HG03280 (cell line): ENCODE data around the gene PEX5L.
"Not testable (repeated sequence)": the region's sequence is repeated elsewhere in the genome, so short reads cannot be mapped to it uniquely, and the experiment has no call there.

ENCODE experiments used
- ATAC-seq: cut with Tn5 transposase; IDR thresholded peaks from one replicate; pipeline ENCODE4 v1.9.1; 2021; ENCODE audit warnings: mild to moderate bottlenecking, moderate library complexity; ENCODE audit not compliant: unreplicated experiment

Gene PEX5L, protein sequence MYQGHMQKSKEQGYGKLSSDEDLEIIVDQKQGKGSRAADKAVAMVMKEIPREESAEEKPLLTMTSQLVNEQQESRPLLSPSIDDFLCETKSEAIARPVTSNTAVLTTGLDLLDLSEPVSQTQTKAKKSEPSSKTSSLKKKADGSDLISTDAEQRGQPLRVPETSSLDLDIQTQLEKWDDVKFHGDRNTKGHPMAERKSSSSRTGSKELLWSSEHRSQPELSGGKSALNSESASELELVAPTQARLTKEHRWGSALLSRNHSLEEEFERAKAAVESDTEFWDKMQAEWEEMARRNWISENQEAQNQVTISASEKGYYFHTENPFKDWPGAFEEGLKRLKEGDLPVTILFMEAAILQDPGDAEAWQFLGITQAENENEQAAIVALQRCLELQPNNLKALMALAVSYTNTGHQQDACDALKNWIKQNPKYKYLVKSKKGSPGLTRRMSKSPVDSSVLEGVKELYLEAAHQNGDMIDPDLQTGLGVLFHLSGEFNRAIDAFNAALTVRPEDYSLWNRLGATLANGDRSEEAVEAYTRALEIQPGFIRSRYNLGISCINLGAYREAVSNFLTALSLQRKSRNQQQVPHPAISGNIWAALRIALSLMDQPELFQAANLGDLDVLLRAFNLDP

DNA sequence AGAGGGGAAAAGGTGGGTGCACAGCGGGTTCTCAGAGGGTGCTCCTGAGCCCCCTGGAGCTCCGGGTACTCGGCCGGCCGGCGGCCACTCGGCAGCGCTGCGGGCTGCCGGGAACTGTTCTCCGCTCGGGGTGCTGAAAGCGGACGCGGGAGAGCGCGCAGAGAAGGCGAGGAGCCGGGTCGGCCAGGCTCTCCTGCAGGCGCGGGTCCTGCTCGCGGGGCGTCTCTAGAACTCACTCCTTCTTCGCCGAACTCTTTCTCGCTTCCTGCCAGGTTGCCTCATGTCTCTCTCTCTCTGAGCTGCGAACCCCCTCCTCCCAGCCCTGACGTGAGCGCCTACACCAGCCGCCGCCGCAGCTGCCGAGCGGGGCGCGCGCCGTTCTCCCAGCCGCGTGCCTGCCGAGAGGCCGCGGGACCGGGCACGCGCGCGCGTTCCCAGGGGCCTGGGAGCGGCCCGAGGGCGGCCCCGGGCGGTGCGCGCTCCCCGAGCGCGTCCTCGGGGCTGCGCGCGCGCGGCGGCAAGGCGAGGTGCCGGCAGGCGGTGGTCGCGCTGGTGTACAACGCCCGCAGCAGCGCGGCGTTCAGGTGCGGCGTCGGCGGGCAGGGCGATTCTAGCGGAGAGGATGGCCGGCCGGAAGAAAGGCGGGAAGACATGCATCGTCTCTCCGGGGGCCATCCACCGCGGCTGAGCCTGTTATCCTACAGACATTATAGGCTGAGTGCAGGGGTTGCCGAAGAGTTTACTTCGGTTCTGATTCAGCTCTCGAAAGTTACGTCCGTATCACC, at the start of gene PEX5L:
PEX5L (minus strand) TSS at position 267 of the 785 bp plus-strand sequence. CDS start 338 bp downstream, outside the sequence.
- ATAC-seq = peak; percentile 56

DNA sequence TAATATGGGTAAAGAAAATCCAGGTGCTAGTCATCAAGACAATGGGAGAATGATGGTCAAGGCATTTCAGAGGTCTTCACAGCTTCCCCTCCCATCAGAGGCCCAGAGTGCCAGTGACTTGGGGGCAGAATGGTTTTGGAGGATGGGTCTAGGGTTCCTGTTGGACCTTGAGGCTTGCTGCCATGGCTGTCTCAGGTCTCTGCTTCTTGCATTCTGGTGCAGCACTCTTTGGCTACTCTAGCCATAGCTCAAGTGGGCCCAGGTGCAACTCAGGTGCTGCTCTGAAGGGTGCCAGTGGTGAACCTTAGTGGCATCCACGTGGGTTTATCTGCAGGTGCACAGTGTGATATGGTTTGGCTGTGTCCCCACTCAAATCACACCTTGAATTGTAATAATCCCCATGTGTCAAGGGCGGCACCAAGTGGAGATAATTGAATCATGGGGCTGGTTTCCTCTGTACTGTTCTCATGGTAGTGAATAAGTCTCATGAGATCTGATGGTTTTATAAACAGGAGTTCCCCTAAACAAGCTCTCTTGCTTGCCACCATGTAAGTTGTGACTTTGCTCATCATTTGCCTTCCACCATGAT, 48.5 kb upstream of the PEX5L start:
- no peak for ATAC-seq

DNA sequence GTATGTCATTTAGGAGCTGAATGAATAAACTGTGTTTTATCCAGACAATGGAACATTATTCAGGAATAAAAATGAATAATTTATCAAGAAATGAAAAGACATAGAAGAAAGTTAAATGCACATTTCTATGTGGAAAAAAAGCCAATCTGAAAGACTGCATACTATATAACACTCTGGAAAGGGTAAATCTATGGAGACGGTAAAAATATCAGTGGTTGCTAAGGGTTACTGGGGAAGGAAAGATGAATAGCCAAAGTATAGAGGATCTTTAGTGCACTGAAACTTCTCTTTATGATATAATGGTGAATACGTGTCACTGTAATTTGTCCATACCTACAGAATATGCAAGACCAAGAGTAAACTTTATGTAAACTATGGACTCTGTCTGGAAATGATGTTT, 46.0 kb upstream of the PEX5L start:
- no peak for ATAC-seq

DNA sequence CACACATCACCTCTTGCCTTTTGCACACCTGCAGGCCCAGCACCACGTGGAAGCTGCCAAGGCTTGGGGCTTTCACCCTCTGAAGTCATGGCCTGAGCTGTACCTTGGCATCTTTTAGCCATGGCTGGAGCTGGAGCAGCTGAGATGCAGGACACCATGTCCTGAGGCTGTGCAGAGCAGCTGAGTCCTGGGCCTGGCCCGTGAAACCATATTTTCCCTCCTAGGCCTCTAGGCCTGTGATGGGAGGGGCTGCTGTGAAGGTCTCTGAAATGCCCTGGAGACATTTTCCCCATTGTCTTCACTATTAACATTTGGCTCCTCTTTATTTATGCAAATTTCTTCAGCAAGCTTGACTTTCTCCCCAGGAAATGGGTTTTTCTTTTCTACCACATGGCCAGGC, 41.9 kb upstream of the PEX5L start:
- ATAC-seq = no peak

DNA sequence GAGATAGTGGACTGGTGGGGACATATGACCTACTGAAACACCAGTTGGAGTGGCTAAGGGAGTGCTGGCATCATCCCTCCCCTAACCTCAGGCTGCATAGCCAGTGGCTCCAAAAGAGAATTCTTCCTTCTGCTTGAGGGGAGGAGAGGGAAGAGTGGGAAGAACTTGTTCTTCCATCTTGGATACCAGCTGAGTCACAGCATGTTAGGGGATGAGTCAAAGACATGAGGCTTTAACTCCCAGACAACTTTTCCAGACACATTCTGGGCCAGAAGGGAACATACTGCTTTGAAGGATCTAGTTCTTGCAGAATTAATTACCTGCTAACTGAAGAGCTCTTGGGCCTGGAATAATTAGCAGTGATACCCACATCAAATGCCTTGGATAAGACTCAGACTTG, 36.8 kb upstream of the PEX5L start:
- no peak for ATAC-seq

DNA sequence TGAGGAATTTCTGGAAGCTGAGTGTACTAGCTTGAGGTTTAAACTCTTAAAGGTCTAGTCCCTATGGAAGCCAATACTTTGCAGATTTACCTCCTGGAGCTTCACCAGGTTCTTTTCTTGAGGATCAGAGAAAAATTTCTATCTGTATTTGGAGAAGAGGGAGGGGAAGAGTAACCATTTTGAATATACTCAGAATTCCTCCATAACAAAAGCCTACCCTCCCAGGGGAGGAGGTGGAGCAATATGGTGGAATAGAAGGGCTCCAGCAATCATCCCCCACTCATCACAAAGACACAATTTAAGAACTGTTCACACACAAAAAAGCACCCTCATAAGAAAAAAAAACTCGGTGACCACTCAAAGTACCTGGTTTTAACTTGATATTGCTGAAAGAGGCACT, 36.0 kb upstream of the PEX5L start:
- ATAC-seq = no peak

DNA sequence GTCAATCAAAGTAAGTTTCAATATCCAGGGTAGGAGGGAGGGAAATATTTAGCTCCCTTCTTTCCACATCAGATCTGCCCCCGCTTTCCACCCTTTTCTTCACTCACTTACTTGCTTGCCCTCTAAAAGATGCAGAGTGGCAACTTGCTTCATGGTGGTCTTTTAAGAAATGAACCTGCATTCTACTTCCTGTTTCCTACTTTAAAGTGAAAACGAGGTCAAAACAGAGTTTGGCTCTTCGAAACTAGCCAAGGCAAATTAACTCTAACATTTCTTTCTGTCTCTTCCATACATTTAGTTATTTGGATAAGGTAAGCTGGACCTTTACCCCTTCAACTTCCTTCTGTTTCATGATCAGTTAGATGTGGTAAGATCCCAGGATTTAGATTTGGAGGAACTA, 34.2 kb upstream of the PEX5L start:
- ATAC-seq = no peak

DNA sequence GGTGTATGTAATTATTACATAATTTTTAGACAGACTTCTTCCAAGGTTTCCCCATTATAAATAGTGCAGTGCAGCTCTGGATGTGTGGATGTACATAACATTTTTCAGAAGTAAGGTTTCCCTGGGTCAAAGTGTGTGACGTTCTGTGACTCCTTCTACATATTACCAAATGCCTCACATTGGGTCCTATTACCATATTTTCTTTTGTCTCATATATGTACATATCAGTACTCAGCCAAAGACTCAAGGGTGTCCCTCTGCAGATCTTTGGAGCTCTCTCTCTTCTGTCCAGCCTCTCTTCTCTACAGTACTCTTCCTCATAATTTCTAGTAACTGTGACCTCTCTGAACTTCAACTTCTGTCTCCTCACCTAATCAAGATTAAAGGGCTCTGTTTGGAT, 31.3 kb upstream of the PEX5L start:
- no peak for ATAC-seq

DNA sequence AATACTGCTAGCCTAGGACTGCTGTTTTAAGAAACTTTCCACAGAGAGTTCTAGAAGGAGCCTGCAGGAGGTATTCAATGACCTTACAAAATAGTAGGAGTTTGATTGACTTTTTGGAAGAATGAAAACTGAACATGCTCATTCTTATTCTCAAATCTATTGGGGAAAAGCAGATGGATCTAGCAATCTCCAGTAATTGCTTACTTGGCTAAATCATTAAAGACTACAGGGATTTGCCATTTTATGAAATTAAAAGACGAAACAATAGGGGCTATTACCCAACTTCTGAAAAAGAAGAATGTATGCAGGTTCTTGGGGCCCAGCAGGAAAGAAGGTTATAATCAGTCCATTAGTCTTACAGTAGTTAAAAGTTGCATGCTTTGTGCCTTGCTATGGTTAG, 29.9 kb upstream of the PEX5L start:
- no peak for ATAC-seq

DNA sequence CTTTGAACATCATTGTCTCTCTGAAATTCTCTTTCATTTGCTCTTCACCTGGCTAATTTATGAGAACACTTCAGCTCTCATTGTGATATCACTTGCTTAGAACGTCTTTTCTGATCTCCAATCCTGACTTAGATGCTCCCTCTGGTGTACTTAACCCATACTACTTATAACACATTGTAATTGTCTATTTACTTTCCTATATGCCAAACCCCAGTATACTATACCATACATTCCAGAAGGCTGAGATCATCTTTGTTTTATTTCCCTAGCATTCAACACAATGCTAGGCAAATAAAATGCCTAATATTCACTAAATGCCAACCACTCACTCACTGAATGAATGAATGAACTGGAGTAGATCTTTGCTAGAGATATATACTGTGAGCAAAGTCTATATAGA, 27.0 kb upstream of the PEX5L start:
- no peak for ATAC-seq

DNA sequence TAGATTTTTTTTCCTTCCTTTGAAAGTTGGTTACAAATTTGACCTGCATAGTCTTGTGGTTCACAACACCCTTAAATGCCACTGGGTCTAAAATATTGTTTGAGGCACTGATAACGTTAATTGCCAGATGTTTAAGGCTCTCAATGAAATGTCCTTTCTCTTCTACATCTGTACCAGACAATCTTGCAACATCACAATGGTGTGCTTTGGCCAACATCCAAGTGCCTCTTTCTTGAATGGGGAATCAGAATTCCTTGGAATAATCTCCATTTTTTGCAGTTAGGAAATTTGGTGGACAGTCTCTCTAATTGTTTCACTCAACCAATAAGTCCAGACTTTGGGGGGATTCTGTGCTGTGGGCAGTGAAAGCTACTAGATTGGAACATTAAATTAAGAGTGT, 26.0 kb upstream of the PEX5L start:
- no peak for ATAC-seq

DNA sequence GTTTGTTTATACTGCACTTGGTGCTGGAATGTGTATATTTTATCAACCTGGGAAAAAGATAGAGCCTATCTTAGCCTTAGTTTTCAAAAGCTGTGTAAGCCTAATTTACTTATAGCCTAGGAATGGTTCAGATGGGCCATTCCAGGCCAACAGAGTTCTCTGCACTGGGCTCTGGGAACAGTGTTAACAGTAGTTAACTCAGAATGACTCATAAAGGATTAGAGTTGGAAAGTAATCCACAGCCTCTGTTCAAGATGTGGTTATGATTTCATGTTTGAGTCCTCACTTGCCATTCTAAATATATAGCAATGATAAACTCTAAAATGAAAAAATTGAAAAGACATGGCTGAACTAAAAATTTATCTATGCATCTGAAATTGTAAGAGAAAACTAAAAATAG, 22.6 kb upstream of the PEX5L start:
- no peak for ATAC-seq

DNA sequence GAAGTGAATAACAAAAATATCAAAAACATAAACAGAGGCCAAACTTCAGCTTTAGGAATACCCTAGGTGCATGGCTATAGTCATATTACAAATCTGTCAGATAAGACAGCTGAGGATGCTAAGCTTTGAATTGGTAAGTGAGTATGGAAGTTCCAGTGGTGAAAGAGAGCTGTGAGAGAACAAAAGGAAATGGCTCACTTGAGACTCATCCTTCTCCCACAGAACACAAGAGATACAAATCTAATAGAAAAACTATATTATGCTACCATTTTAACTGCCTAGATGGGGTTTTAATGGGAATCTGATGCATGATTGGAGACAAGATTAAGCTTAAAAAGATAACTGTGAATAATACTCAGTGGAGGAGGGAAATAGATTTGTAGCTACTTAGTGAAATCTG, 21.5 kb upstream of the PEX5L start:
- ATAC-seq = no peak

DNA sequence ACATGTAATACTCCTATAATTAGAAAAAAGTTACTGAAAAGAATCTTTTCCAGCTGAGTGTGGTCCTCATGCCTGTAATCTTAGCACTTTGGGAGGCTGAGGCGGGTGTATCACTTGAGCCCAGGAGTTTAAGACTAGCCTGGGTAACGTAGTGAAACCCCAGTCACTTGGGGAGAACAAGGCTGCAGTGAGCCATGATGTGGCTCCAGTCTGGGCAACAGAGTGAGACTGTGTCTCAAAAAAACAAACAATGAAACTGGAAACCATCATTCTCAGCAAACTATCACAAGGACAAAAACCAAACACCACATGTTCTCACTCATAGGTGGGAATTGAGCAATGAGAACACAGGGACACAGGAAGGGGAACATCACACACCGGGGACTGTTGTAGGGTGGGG, 18.9 kb upstream of the PEX5L start:
- not testable (repeated sequence) for ATAC-seq

DNA sequence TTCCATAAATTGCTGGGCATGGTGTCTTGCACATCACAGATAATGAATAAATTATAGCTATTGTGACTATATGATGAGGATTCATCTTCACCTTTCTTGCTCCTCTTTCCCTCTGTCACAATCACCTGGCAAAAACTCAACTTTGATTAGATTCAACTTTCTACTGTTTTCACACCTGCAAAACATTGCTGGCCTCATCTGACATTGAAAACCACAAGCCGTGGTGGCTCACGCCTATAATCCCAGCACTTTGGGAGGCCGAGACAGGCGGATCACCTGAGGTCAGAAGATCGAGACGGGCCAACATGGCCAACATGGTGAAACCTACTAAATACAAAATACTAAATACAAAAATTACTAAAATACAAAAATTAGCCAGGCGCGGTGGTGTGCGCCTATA, 12.7 kb upstream of the PEX5L start:
- ATAC-seq = no peak

DNA sequence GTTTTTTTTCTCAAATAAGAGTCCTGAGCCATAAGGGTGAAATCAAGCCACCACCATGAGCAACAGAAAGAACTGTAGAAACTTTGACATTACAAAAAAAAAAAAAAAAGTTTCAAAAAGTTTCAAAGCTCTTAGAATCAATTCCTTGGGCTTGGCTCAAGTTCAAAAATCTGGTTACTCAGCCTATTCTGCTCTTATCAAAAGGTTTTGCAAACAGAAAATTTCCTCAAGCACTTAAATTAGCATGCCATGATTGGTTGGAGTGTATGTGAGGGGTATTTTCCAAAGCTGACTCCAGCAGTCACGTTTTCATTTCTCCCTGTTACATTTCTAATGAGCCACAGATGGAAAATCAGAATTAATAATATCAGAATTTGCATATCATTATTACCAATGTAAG, 12.1 kb upstream of the PEX5L start:
- ATAC-seq = no peak

DNA sequence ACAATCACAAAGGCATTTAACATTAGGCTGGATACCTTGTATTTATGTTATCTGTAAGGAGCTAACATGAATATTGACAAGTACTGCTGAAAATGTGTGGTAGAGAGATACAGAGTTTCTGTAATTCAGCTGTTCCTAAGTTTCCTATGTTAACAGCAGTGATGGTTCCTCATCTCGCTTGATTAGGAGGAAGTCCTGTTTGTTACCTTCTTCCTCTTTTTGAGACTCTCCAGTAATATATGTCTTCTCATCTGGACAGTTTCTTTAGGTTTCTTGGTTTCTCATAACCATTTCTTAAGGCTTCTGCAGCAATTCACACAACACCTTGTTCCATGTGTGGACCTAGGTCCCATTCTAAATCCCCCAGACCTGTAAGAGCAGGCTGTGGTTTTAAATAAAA, 11.4 kb upstream of the PEX5L start:
- peak; percentile 84 for ATAC-seq

DNA sequence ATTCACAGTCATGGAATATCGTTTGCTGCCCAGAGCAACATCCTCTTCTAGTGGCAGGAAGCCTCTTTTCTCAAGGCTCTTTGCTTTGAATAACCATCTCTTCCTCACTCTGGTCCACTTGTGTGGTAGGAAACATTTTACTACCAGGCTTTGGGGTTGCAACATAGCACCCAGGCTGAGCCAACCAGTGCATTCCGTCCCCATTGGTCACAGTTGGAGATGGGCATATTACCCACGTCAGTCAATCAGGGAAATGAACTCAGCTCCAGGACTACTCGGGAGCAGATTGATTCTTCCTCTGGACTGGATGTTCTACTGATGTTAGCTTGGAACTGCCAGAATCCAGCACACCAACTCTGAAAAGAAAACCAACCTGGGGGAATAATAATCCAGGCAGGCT, 4.2 kb upstream of the PEX5L start:
- no peak for ATAC-seq

DNA sequence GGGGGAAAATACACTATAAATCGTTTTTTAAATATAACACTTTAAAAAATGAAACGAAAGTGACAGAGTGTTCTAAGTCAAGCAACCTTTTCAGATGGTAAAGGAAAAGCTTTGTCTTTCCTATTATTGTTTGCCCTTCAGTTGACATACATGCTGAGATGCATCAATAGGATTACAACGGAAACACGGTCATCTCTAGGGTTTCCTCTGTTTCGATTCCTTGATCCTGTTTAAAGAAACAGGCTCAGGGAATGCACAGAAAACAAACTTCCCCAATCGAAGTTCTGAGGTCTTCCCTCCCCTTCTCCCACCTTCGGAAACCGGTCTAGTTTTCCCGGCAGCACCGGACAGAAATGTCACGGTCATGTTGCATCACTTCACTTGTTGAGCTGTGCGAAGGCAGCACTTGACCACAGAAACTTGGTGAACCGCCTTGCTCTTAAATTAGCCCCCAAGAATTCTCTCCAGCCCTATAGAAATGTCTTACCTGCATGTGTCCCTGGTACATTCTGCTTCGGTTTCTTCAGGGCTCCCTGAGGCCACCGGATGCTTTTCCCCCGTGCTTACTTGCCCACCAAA, 556 bp downstream of the PEX5L start:
- ATAC-seq = peak; percentile 62

DNA sequence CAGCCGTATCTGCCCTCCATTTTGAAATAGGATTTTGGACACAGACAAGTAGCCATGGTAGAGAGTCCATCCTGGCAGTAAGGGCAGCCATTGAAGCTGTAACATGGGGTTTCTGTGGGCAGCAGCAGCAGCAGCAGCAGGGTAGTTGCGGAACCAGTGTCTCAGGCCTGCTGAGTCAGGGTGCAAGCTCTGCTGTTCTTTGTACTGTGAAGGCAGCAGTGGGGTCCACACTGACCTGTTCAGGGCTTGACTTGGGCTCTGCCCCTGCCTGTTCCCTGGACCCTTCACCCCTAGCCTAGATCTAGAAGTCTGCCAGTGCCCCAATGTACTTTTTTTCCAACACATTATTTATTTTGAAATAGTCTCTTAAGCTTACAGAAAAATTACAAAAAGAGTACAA, 9.7 kb downstream of the PEX5L start:
- no peak for ATAC-seq

DNA sequence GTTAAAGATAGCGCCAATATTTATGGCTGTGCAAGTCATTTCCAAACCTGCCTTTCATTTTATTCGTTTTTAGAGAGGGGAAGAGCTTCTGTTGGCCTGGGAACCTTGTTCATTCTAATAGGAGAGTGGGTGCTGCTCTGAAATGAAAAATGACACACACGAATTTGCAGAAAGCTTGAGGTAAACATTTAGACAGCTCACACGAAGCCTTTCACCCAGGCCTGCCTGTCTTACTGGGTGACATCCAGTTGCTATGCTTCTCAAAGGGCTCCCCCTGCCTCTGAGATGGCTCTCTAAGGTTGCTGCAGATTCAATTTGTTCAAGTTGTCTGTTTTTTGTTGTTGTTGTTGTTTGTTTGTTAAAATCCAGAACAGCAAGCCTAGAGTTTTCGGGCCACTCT, 18.2 kb downstream of the PEX5L start:
- ATAC-seq = peak; percentile 68
